Osteoblast (primary cell): ENCODE results near the gene PPP1R11. TPM values are rescaled to one million over a fixed set of nuclear protein-coding genes. Genes with fewer than 3 reads are reported as not detected.
A peak's percentile ranks its signal among the peaks of the same experiment; 100 is the strongest.

Experiments used
- DNase-seq: peaks from one replicate; pipeline ENCODE4 v3.0.0; 2011; ENCODE audit warnings: low spot score, mixed read lengths; ENCODE audit not compliant: insufficient read length; ENCODE audit errors: missing footprints
- H2AFZ ChIP-seq: 2 replicates; pipeline ENCODE4 v1.6.0; 2011; ENCODE audit warnings: mild to moderate bottlenecking, low read length
- H3K27ac ChIP-seq: 2 replicates; pipeline ENCODE4 v1.5.1; 2011; ENCODE audit warnings: mild to moderate bottlenecking, low read depth, low read length, moderate library complexity
- H3K27me3 ChIP-seq: 2 replicates; pipeline ENCODE4 v1.6.0; 2012; ENCODE audit warnings: mild to moderate bottlenecking, control low read depth, inconsistent platforms, low read length, moderate library complexity; ENCODE audit not compliant: insufficient read depth
- H3K36me3 ChIP-seq: 2 replicates; pipeline ENCODE4 v1.5.1; 2011; ENCODE audit warnings: mild to moderate bottlenecking, low read length, control low read depth, moderate library complexity; ENCODE audit not compliant: insufficient read depth
- H3K4me1 ChIP-seq: 2 replicates; pipeline ENCODE4 v1.5.1; 2011; ENCODE audit warnings: mild to moderate bottlenecking, low read length, control low read depth, moderate library complexity; ENCODE audit not compliant: insufficient read depth
- H3K4me2 ChIP-seq: 2 replicates; pipeline ENCODE4 v1.6.0; 2011; ENCODE audit warnings: mild to moderate bottlenecking, low read length; ENCODE audit not compliant: insufficient read depth
- H3K4me3 ChIP-seq: fragments of 200-600 bp; sonication (generic); 3 replicates; pipeline ENCODE4 v1.5.1; 2012; ENCODE audit warnings: mild to moderate bottlenecking, low read length, inconsistent platforms; ENCODE audit not compliant: insufficient read depth
- H3K79me2 ChIP-seq: 2 replicates; pipeline ENCODE4 v1.6.0; 2012; ENCODE audit warnings: mild to moderate bottlenecking, low read length, control low read depth, inconsistent platforms; ENCODE audit not compliant: insufficient read depth
- H3K9me3 ChIP-seq: 2 replicates; pipeline ENCODE4 v1.5.1; 2011; ENCODE audit warnings: low read depth, low read length, control low read depth
- H4K20me1 ChIP-seq: 2 replicates; pipeline ENCODE4 v1.6.0; 2012; ENCODE audit warnings: mild to moderate bottlenecking, low read length, control low read depth; ENCODE audit not compliant: insufficient read depth
- total RNA-seq: library from RNA; depleted of rRNA; stranded (reverse); fragments of >200 nt; gene quantifications from 2 replicates; pipeline ENCODE4 v1.2.3, GENCODE V29; 2012
- TF ChIP-seq, protein P1 (sequence below): IDR thresholded peaks from 2 replicates; pipeline ENCODE4 v1.5.1; 2011; ENCODE audit warnings: mild to moderate bottlenecking, low read depth, low read length, moderate library complexity; ENCODE audit errors: extremely low read depth

PPP1R11 gene
- total RNA-seq, 1 donor = 35.1 TPM

GRCh38 chr6:30037182-30037788 is 29.7 kb upstream of the PPP1R11 start:
- DNase-seq = no peak
- Histone ChIP-seq H3K9me3 (no peaks in the 10 kb centered on the region), H3K4me3 (no peak overlapping the region), H3K36me3 (no peaks in the 10 kb centered on the region), H3K4me1 (no peaks in the 10 kb centered on the region), H3K27ac (no peak overlapping the region), H3K79me2 (no peaks in the 10 kb centered on the region), H3K27me3 (no peaks in the 10 kb centered on the region), H2AFZ (no peak overlapping the region), H4K20me1 (no peaks in the 10 kb centered on the region), H3K4me2 (no peak overlapping the region)
- TF ChIP-seq, protein P1, sequence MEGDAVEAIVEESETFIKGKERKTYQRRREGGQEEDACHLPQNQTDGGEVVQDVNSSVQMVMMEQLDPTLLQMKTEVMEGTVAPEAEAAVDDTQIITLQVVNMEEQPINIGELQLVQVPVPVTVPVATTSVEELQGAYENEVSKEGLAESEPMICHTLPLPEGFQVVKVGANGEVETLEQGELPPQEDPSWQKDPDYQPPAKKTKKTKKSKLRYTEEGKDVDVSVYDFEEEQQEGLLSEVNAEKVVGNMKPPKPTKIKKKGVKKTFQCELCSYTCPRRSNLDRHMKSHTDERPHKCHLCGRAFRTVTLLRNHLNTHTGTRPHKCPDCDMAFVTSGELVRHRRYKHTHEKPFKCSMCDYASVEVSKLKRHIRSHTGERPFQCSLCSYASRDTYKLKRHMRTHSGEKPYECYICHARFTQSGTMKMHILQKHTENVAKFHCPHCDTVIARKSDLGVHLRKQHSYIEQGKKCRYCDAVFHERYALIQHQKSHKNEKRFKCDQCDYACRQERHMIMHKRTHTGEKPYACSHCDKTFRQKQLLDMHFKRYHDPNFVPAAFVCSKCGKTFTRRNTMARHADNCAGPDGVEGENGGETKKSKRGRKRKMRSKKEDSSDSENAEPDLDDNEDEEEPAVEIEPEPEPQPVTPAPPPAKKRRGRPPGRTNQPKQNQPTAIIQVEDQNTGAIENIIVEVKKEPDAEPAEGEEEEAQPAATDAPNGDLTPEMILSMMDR = peak; percentile 65

GRCh38 chr6:30041221-30041620 is 25.8 kb upstream of the PPP1R11 start:
- TF ChIP-seq, protein P1 = no peak
- no peaks in the 10 kb centered on the region for H3K27me3 ChIP-seq
- H3K79me2 ChIP-seq = no peaks in the 10 kb centered on the region
- H3K36me3 ChIP-seq = no peaks in the 10 kb centered on the region
- H3K27ac ChIP-seq = no peak overlapping the region
- no peak overlapping the region for H3K4me2 ChIP-seq
- DNase-seq = no peak
- no peak overlapping the region for H2AFZ ChIP-seq
- no peaks in the 10 kb centered on the region for H3K9me3 ChIP-seq
- H3K4me1 ChIP-seq = peaks cover 6% of the 10 kb centered on the region
- no peaks in the 10 kb centered on the region for H4K20me1 ChIP-seq
- H3K4me3 ChIP-seq = no peak overlapping the region

DNA sequence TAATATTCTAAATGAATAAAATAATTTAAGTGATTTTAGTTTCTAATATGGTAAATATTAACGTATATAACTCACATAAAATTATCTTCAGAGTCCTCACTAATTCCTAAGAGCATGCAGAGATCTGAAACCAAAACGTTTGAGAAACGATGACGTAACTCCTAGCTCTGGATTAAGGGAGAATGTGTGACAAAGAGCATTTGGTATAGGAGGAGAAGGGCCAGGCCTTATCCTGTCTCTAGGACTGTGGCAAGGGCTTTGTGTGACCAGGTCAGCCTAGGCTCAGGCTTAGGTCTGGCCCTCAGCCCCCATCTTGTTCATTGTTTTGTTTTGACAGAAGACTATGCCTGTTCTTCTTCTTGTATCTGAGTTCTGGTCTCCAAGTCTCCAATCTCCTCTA is 25.2 kb upstream of the PPP1R11 start:
- DNase-seq = no peak
- H4K20me1 ChIP-seq = no peaks in the 10 kb centered on the region
- H3K36me3 ChIP-seq = no peaks in the 10 kb centered on the region
- H3K79me2 ChIP-seq = no peaks in the 10 kb centered on the region
- TF ChIP-seq, protein P1 = no peak
- no peak overlapping the region for H2AFZ ChIP-seq
- no peak overlapping the region for H3K4me3 ChIP-seq
- H3K9me3 ChIP-seq = no peaks in the 10 kb centered on the region
- H3K27ac ChIP-seq = no peak overlapping the region
- H3K4me2 ChIP-seq = no peak overlapping the region
- H3K4me1 ChIP-seq = peaks cover 6% of the 10 kb centered on the region
- H3K27me3 ChIP-seq = no peaks in the 10 kb centered on the region

DNA sequence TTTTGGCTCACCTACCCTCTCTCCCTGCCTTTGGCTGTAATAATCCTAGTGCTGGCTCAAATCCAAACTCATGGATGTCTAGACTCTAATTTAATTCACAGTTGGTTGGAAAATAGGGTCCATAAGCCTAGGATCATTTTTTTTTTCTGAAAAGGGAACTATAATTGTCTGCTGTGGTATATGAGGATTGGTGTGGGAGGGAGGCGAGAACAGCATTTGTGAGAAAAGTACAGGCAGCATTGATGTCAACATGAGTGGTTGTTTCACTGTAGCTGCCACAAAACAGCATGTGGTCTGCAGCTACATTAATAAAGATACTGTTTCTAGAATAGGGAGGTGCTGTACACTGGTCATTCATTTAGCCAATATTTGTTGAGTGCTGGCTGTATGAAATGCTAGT is 24.5 kb upstream of the PPP1R11 start:
- no peaks in the 10 kb centered on the region for H3K36me3 ChIP-seq
- no peak overlapping the region for H3K27ac ChIP-seq
- TF ChIP-seq, protein P1 = no peak
- no peaks in the 10 kb centered on the region for H3K9me3 ChIP-seq
- H3K27me3 ChIP-seq = no peaks in the 10 kb centered on the region
- no peaks in the 10 kb centered on the region for H4K20me1 ChIP-seq
- DNase-seq = no peak
- H3K4me2 ChIP-seq = no peak overlapping the region
- no peak overlapping the region for H3K4me3 ChIP-seq
- no peak overlapping the region for H2AFZ ChIP-seq
- no peaks in the 10 kb centered on the region for H3K79me2 ChIP-seq
- H3K4me1 ChIP-seq = peaks cover 6% of the 10 kb centered on the region
